GM12878 (cell line): ENCODE data around the gene LENG9. TPM values are rescaled to one million over a fixed set of nuclear protein-coding genes. Genes with fewer than 3 reads are reported as not detected.
A peak's percentile ranks its signal among the peaks of the same experiment; 100 is the strongest.

Source experiments
- ATAC-seq: fragments of 200-7000 bp; cut with Tn5 transposase; 3 replicates; pipeline ENCODE4 v1.9.1; 2020; ENCODE audit warnings: mild to moderate bottlenecking, moderate library complexity
- BruUV-seq: library from RNA; stranded (reverse); fragments of 400-500 nt; replicated peaks from 2 replicates; lab custom pipeline; 2021; lab: Mats Ljungman, UMichigan
- CTCF ChIA-PET: fragments of 300-600 bp; sonication (Branson Sonifier 250); formaldehyde crosslinking; extraction: SDS; loops from one replicate; lab custom pipeline; 2021; ENCODE audit warnings: inconsistent platforms; lab: Yijun Ruan, JAX
- POLR2A ChIA-PET: fragments of 350-600 bp; formaldehyde crosslinking; extraction: SDS; loops from one replicate; lab custom pipeline; 2021; ENCODE audit warnings: inconsistent platforms; lab: Charles Lee
- RAD21 ChIA-PET: fragments of 300-600 bp; sonication (Branson Sonifier 250); formaldehyde crosslinking; loops from one replicate; lab custom pipeline; 2023; ENCODE audit warnings: antibody characterized with exemption; ENCODE audit not compliant: unreplicated experiment; lab: Charles Lee
- SMC1A ChIA-PET: fragments of 300-600 bp; sonication (Branson Sonifier 250); formaldehyde crosslinking; loops from one replicate; lab custom pipeline; 2023; ENCODE audit not compliant: unreplicated experiment, uncharacterized antibody; lab: Charles Lee
- DNase-seq: peaks from one replicate; pipeline ENCODE4 v3.0.0-alpha.2; 2011; ENCODE audit warnings: low read depth, low spot score
- FAIRE-seq: peaks from 3 replicates; lab custom pipeline; 2011; peaks lifted over from hg19 to GRCh38; lab: Jason Lieb, UNC
- H2AFZ ChIP-seq: 2 replicates; pipeline ENCODE4 v1.6.0; 2011; ENCODE audit warnings: low read depth, low read length, control low read depth; ENCODE audit not compliant: control insufficient read depth
- H3K27ac ChIP-seq: 2 replicates; pipeline ENCODE4 v1.5.1; 2011; ENCODE audit warnings: control low read depth; ENCODE audit not compliant: control insufficient read depth, insufficient read depth
- H3K27me3 ChIP-seq, 2 experiments: replicated peaks in 1 of 2; 2 replicates each; pipeline versions ENCODE4 v1.6.0 to v1.6.1; 2011; ENCODE audit warnings: low read length in 1 of 2; ENCODE audit not compliant: control insufficient read depth in 2 of 2, insufficient read depth in 2 of 2
- H3K36me3 ChIP-seq, 2 experiments: 2 replicates each; pipeline ENCODE4 v1.5.1; 2011; ENCODE audit warnings: low read length in 1 of 2; ENCODE audit not compliant: control insufficient read depth in 2 of 2, insufficient read depth in 2 of 2
- H3K4me1 ChIP-seq: 2 replicates; pipeline ENCODE4 v1.6.1; 2011; ENCODE audit warnings: mild to moderate bottlenecking, low read length, moderate library complexity, mixed read lengths; ENCODE audit not compliant: control insufficient read depth, insufficient read depth
- H3K4me2 ChIP-seq: 2 replicates; pipeline ENCODE4 v1.6.0; 2011; ENCODE audit warnings: control low read depth; ENCODE audit not compliant: control insufficient read depth, insufficient read depth
- H3K4me3 ChIP-seq: fragments of 200-600 bp; sonication (generic); 2 replicates; pipeline ENCODE4 v1.5.1; 2016
- H3K79me2 ChIP-seq: 2 replicates; pipeline ENCODE4 v1.6.0; 2011; ENCODE audit warnings: low read length; ENCODE audit not compliant: control insufficient read depth, insufficient read depth
- H3K9ac ChIP-seq: 2 replicates; pipeline ENCODE4 v1.8.0; 2011; ENCODE audit warnings: low read length, control low read depth, mixed read lengths; ENCODE audit not compliant: control insufficient read depth, insufficient read depth
- H3K9me3 ChIP-seq: replicated peaks from 3 replicates; pipeline ENCODE4 v1.5.1; 2011; ENCODE audit warnings: mild to moderate bottlenecking, low read length; ENCODE audit not compliant: control insufficient read depth, insufficient read depth
- H4K20me1 ChIP-seq: 2 replicates; pipeline ENCODE4 v1.6.0; 2011; ENCODE audit not compliant: control insufficient read depth, insufficient read depth
- CBX5 ChIP-seq: sonication (generic); IDR thresholded peaks from 2 replicates; pipeline ENCODE4 v1.6.1; 2016; ENCODE audit warnings: low read depth, moderate library complexity, mild to moderate bottlenecking, inconsistent platforms
- IRF3 ChIP-seq: fragments of 450-650 bp; IDR thresholded peaks from 2 replicates; pipeline ENCODE4 v1.6.1; 2014; ENCODE audit warnings: mild to moderate bottlenecking
- MEF2A ChIP-seq: IDR thresholded peaks from 2 replicates; pipeline ENCODE4 v1.6.1; 2011; ENCODE audit warnings: low read depth, mild to moderate bottlenecking, low read length, moderate library complexity; ENCODE audit not compliant: insufficient read depth
- MEF2B ChIP-seq: fragments of 450-650 bp; IDR thresholded peaks from 2 replicates; pipeline ENCODE4 v1.6.1; 2018; ENCODE audit warnings: mild to moderate bottlenecking, moderate library complexity; ENCODE audit not compliant: partially characterized antibody, poor library complexity, severe bottlenecking
- NBN ChIP-seq: fragments of 450-650 bp; IDR thresholded peaks from 2 replicates; pipeline ENCODE4 v1.6.1; 2016
- PKNOX1 ChIP-seq: fragments of 450-650 bp; IDR thresholded peaks from 2 replicates; pipeline ENCODE4 v1.6.1; 2016; ENCODE audit warnings: mild to moderate bottlenecking
- RELB ChIP-seq: fragments of 450-650 bp; IDR thresholded peaks from 2 replicates; pipeline ENCODE4 v1.6.1; 2017; ENCODE audit warnings: low read depth, mild to moderate bottlenecking, moderate library complexity
- RUNX3 ChIP-seq: IDR thresholded peaks from 2 replicates; pipeline ENCODE4 v1.6.1; 2012; ENCODE audit warnings: low read length, inconsistent platforms
- ZNF687 ChIP-seq: fragments of 450-650 bp; IDR thresholded peaks from 2 replicates; pipeline ENCODE4 v1.6.1; 2017; ENCODE audit warnings: mild to moderate bottlenecking, moderate library complexity
- WGBS: methylation state at CpG from one replicate; pipeline ENCODE4 v1.1.6; 2016; ENCODE audit warnings: low lambda C conversion rate; ENCODE audit not compliant: insufficient replicate concordance, insufficient coverage; ENCODE audit errors: missing lambda C conversion rate; 5-methylcytosine and 5-hydroxymethylcytosine counted together
- in situ Hi-C: fragments of 300-500 bp; cut with MboI; formaldehyde crosslinking; loops from 9 replicates; pipeline ENCODE4 v1.14.3; 2018; ENCODE audit warnings: mixed read lengths
- intact Hi-C: fragments of 100-400 bp; cut with micrococcal nuclease; formaldehyde crosslinking; loops from one replicate; pipeline ENCODE4 v1.14.2; 2022; ENCODE audit not compliant: unreplicated experiment
- polyA plus RNA-seq, 11 experiments: library from polyadenylated mRNA; depleted of rRNA in 4 of 11; unstranded in 6 of 11; stranded (reverse) in 5 of 11; fragments of >200 nt; fragmentation: Nextera tagmentation in 4 of 11; fragmentation: Illumina TruSeq in 1 of 11; extraction: Ambion mirVana in 4 of 11; extraction: Trizol in 1 of 11; gene quantifications; 1 replicate in 1 of 11; 2 replicates in 10 of 11; pipeline versions ENCODE4 v1.2.1 to v1.2.3, GENCODE V29; 2011 to 2016; ENCODE audit warnings: inconsistent platforms in 2 of 11, missing spikeins in 2 of 11, low read depth in 1 of 11
- total RNA-seq, 4 experiments: library from RNA; depleted of rRNA in 3 of 4; stranded (reverse); fragments of >200 nt in 3 of 4; fragmentation: Illumina TruSeq in 1 of 4; extraction: Trizol in 1 of 4; gene quantifications; 2 replicates each; pipeline versions ENCODE4 v1.2.1 to v1.2.3, GENCODE V29; 2013 to 2021

Gene LENG9
- total and polyA plus RNA-seq, 10 of the 15 experiments (the other 5 are each of a cell fraction or from before 2014, with no cell fraction given), result 0.09 to 2.9 (median 0.76) TPM; not detected in 1

- Histone ChIP-seq H3K4me1 (peaks cover 8% of the 10 kb centered on the region), H3K9me3 (no peaks in the 10 kb centered on the region; the same call in 2 of the 3 replicates), H3K9ac (no peak overlapping the region), H4K20me1 (no peaks in the 10 kb centered on the region), H3K36me3 (no peaks in the 10 kb centered on the region), H3K79me2 (no peaks in the 10 kb centered on the region), H3K4me3 (no peak overlapping the region; the same call in 1 of the 2 replicates), H3K4me2 (peak overlapping the region; percentile 23), H3K27ac (no peak overlapping the region), H2AFZ (peak overlapping the region; percentile 69), H3K27me3 (peaks cover 0 to 3% of the 10 kb centered on the region in 2 experiments; a peak in 2 of 4 replicates)
- 16% methylated on average over 21 of the region's 25 CpGs for WGBS
- TF ChIP-seq NBN (peak; percentile 24; the same call in 1 of the 2 replicates), IRF3 (no peak), PKNOX1 (peak; percentile 19; the same call in 1 of the 2 replicates), MEF2B (peak; percentile 38), ZNF687 (peak; percentile 63), MEF2A (no peak), CBX5 (no peak), RELB (no peak), RUNX3 (peak; percentile 61; the same call in 1 of the 2 replicates)
- in situ Hi-C loops (no loop called here), intact Hi-C loops (no loop called here)
- peak; percentile 88 for FAIRE-seq
- BruUV-seq, result no TSS peak
- RAD21 ChIA-PET, result no interaction called here
- SMC1A ChIA-PET, result no interaction called here
- POLR2A ChIA-PET, result no interaction called here
- no peak for DNase-seq
- peak; percentile 81 for ATAC-seq
- CTCF ChIA-PET, result no interaction called here
Observed at GRCh38 chr19:54418030-54418929, 45.3 kb downstream of the LENG9 start.
